Endothelial cell of umbilical vein (primary cell): ENCODE results near the gene CIB4. TPM values are rescaled to one million over a fixed set of nuclear protein-coding genes. Genes with fewer than 3 reads are reported as not detected.

Experiments used
- BruUV-seq: library from RNA; stranded (reverse); fragments of 400-500 nt; replicated peaks from 2 replicates; lab custom pipeline; 2021; lab: Mats Ljungman, UMichigan
- CTCF ChIA-PET: fragments of 300-600, 350-600 bp; sonication (Branson Sonifier 250); formaldehyde crosslinking; loops from one replicate; lab custom pipeline; 2021; ENCODE audit warnings: antibody characterized with exemption, inconsistent platforms; lab: Charles Lee
- POLR2A ChIA-PET: fragments of 300-600, 350-600 bp; sonication (Branson Sonifier 250); formaldehyde crosslinking; loops from one replicate; lab custom pipeline; 2021; ENCODE audit warnings: antibody characterized with exemption, inconsistent platforms; lab: Charles Lee
- DNase-seq: peaks from one replicate; pipeline ENCODE4 v3.0.0-alpha.2; 2011; ENCODE audit warnings: low read depth, low spot score
- FAIRE-seq: peaks from 2 replicates; lab custom pipeline; 2011; peaks lifted over from hg19 to GRCh38; lab: Jason Lieb, UNC
- H2AFZ ChIP-seq: 2 replicates; pipeline ENCODE4 v1.6.0; 2012; ENCODE audit warnings: low read depth, low read length, control low read depth, inconsistent platforms
- H3K27ac ChIP-seq: 2 replicates; pipeline ENCODE4 v1.5.1; 2011; ENCODE audit warnings: low read depth, mild to moderate bottlenecking, control low read depth, low read length, moderate library complexity; ENCODE audit not compliant: insufficient read depth
- H3K27me3 ChIP-seq, 2 experiments: 2 replicates each; pipeline versions ENCODE4 v1.6.0 to v1.6.1; 2011; ENCODE audit warnings: low read length in 2 of 2, mixed read lengths in 1 of 2; ENCODE audit not compliant: control insufficient read depth in 2 of 2, insufficient read depth in 2 of 2
- H3K36me3 ChIP-seq, 2 experiments: 2 replicates in 1 of 2; 3 replicates in 1 of 2; pipeline ENCODE4 v1.5.1; 2011; ENCODE audit warnings: low read length in 2 of 2, mild to moderate bottlenecking in 1 of 2, moderate library complexity in 1 of 2; ENCODE audit not compliant: control insufficient read depth in 2 of 2, insufficient read depth in 2 of 2; ENCODE audit errors: extremely low read depth in 1 of 2
- H3K4me1 ChIP-seq: 3 replicates; pipeline ENCODE4 v1.5.1; 2011; ENCODE audit warnings: mild to moderate bottlenecking, low read length; ENCODE audit not compliant: control insufficient read depth, insufficient read depth; ENCODE audit errors: extremely low read depth
- H3K4me2 ChIP-seq: 2 replicates; pipeline ENCODE4 v1.6.1; 2011; ENCODE audit warnings: low read length, control low read depth, mixed read lengths; ENCODE audit not compliant: insufficient read depth
- H3K4me3 ChIP-seq, 3 experiments: fragments of 200-600 bp in 1 of 3; sonication (generic), shearing (Covaris generic) in 1 of 3; replicated peaks in 1 of 3; 2 replicates each; pipeline ENCODE4 v1.5.1; 2011 to 2016; ENCODE audit warnings: control low read depth in 3 of 3, low read length in 3 of 3, mild to moderate bottlenecking in 2 of 3, inconsistent platforms in 1 of 3, low read depth in 1 of 3, moderate library complexity in 1 of 3; ENCODE audit not compliant: insufficient read depth in 1 of 3
- H3K79me2 ChIP-seq: 2 replicates; pipeline ENCODE4 v1.6.0; 2012; ENCODE audit warnings: low read length, inconsistent platforms; ENCODE audit not compliant: control insufficient read depth, insufficient read depth
- H3K9ac ChIP-seq: replicated peaks from 2 replicates; pipeline ENCODE3; 2011; ENCODE audit warnings: low read length, control low read depth; ENCODE audit not compliant: insufficient read depth; ENCODE audit errors: extremely low read depth
- H3K9me1 ChIP-seq: replicated peaks from 3 replicates; pipeline ENCODE4 v1.6.0; 2011; ENCODE audit warnings: mild to moderate bottlenecking, low read length; ENCODE audit not compliant: control insufficient read depth, insufficient read depth; ENCODE audit errors: extremely low read depth
- H3K9me3 ChIP-seq: replicated peaks from 2 replicates; pipeline ENCODE4 v1.5.1; 2012; ENCODE audit warnings: low read length, inconsistent platforms; ENCODE audit not compliant: control insufficient read depth, insufficient read depth
- H4K20me1 ChIP-seq: replicated peaks from 2 replicates; pipeline ENCODE3; 2011; ENCODE audit warnings: mild to moderate bottlenecking, low read length; ENCODE audit not compliant: control insufficient read depth, insufficient read depth; ENCODE audit errors: extremely low read depth
- EZH2 ChIP-seq: IDR thresholded peaks from 2 replicates; pipeline ENCODE4 v1.6.1; 2012; ENCODE audit warnings: borderline replicate concordance, low read depth, mild to moderate bottlenecking, moderate library complexity, low read length, inconsistent platforms; ENCODE audit not compliant: severe bottlenecking
- FOS ChIP-seq: IDR thresholded peaks from 2 replicates; pipeline ENCODE4 v1.6.1; 2011; ENCODE audit warnings: mild to moderate bottlenecking, low read length, moderate library complexity, borderline replicate concordance; ENCODE audit not compliant: insufficient read depth
- GATA2 ChIP-seq: IDR thresholded peaks from 2 replicates; pipeline ENCODE4 v1.7.0; 2011; ENCODE audit warnings: low read depth, mild to moderate bottlenecking, moderate library complexity, mixed read lengths, low read length; ENCODE audit not compliant: insufficient read length, insufficient read depth
- JUN ChIP-seq: IDR thresholded peaks from 2 replicates; pipeline ENCODE4 v1.6.1; 2011; ENCODE audit warnings: borderline replicate concordance, low read depth; ENCODE audit not compliant: insufficient read length, insufficient read depth
- MYC ChIP-seq: IDR thresholded peaks from one replicate; pipeline ENCODE4 v1.6.1; 2011; ENCODE audit warnings: mild to moderate bottlenecking, low read depth, low read length
- POLR2A ChIP-seq: IDR thresholded peaks from 2 replicates; pipeline ENCODE4 v1.6.1; 2012; ENCODE audit warnings: low read depth, mild to moderate bottlenecking, control low read depth, low read length
- POLR2AphosphoS5 ChIP-seq: IDR thresholded peaks from 2 replicates; pipeline ENCODE4 v1.6.1; 2012; ENCODE audit warnings: low read depth, mild to moderate bottlenecking, control low read depth, low read length, moderate library complexity; ENCODE audit not compliant: insufficient read depth
- dilution Hi-C: fragments of 300-500 bp; cut with MboI; formaldehyde crosslinking; loops from one replicate; pipeline ENCODE4 v1.15.0; 2019; ENCODE audit warnings: low sequenced_read_pairs; ENCODE audit not compliant: extremely low pct_ligation_motif_present
- intact Hi-C: fragments of 100-400 bp; cut with micrococcal nuclease; formaldehyde crosslinking; loops from one replicate; pipeline ENCODE4 v1.10.0; 2022
- polyA plus RNA-seq, 4 experiments: library from polyadenylated mRNA; depleted of rRNA in 3 of 4; stranded (reverse) in 3 of 4; unstranded in 1 of 4; fragments of >200 nt; gene quantifications; 2 replicates each; pipeline versions ENCODE4 v1.2.1 to v1.2.3, GENCODE V29; 2011 to 2012; ENCODE audit warnings: missing spikeins in 1 of 4
- total RNA-seq: library from RNA; stranded (reverse); gene quantifications from 2 replicates; pipeline ENCODE4 v1.2.3, GENCODE V29; 2021
- TF ChIP-seq, protein P1 (sequence below): IDR thresholded peaks from 2 replicates; pipeline ENCODE4 v1.6.1; 2011; ENCODE audit not compliant: insufficient read depth, insufficient read length
- TF ChIP-seq, protein P2 (sequence below), 2 donors: IDR thresholded peaks; 1 replicate in 1 of 2; 2 replicates in 1 of 2; pipeline ENCODE4 v1.5.1; 2011; ENCODE audit warnings: low read length in 2 of 2, mild to moderate bottlenecking in 2 of 2, moderate library complexity in 2 of 2, control low read depth in 1 of 2, inconsistent platforms in 1 of 2, low read depth in 1 of 2; ENCODE audit not compliant: insufficient read depth in 1 of 2; ENCODE audit errors: extremely low read depth in 1 of 2

CIB4 gene
- total and polyA plus RNA-seq, 2 donors (not counting 3 experiments of a cell fraction or from before 2014, with no cell fraction given) = not detected

- CTCF ChIA-PET = interaction anchor here (0.6 to 5.4 kb wide), 4 partner anchors 9 to 1005 kb away, joined by 3 to 32 read pairs (median 4); no protein-coding TSS in a partner anchor
- dilution Hi-C loops = no loop called here
Observed at GRCh38 chr2:26585966-26586365, 55.2 kb downstream of the CIB4 start.

GRCh38 chr2:26585100-26585499 is 56.1 kb downstream of the CIB4 start:
- Histone ChIP-seq H3K36me3 (no peaks in the 10 kb centered on the region), H3K9ac (no peak overlapping the region), H3K27me3 (peaks cover 5 to 11% of the 10 kb centered on the region in 2 experiments), H3K4me2 (no peak overlapping the region), H3K27ac (no peak overlapping the region), H3K4me3 (no peak overlapping the region), H3K4me1 (no peaks in the 10 kb centered on the region), H4K20me1 (no peaks in the 10 kb centered on the region), H3K79me2 (no peaks in the 10 kb centered on the region), H3K9me1 (no peaks in the 10 kb centered on the region), H3K9me3 (no peaks in the 10 kb centered on the region), H2AFZ (no peak overlapping the region)
- dilution Hi-C loops (no loop called here), intact Hi-C loops (no loop called here)
- TF ChIP-seq EZH2 (no peak), GATA2 (no peak), POLR2AphosphoS5 (no peak), FOS (no peak), POLR2A (no peak), MYC (no peak), JUN (no peak)
- TF ChIP-seq, protein P1, sequence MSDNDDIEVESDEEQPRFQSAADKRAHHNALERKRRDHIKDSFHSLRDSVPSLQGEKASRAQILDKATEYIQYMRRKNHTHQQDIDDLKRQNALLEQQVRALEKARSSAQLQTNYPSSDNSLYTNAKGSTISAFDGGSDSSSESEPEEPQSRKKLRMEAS = no peak
- TF ChIP-seq, protein P2, sequence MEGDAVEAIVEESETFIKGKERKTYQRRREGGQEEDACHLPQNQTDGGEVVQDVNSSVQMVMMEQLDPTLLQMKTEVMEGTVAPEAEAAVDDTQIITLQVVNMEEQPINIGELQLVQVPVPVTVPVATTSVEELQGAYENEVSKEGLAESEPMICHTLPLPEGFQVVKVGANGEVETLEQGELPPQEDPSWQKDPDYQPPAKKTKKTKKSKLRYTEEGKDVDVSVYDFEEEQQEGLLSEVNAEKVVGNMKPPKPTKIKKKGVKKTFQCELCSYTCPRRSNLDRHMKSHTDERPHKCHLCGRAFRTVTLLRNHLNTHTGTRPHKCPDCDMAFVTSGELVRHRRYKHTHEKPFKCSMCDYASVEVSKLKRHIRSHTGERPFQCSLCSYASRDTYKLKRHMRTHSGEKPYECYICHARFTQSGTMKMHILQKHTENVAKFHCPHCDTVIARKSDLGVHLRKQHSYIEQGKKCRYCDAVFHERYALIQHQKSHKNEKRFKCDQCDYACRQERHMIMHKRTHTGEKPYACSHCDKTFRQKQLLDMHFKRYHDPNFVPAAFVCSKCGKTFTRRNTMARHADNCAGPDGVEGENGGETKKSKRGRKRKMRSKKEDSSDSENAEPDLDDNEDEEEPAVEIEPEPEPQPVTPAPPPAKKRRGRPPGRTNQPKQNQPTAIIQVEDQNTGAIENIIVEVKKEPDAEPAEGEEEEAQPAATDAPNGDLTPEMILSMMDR (IDR thresholded peaks at IDR 0.05; ENCODE audit: extremely low read depth in 1 of 2, insufficient read depth in 1 of 2, low read depth in 1 of 2, low read length in 2 of 2) = no peak
- FAIRE-seq = no peak
- DNase-seq = no peak
- ChIA-PET POLR2A (no interaction called here), CTCF (interaction anchor here (0.6 to 1.1 kb wide), 3 partner anchors 13 to 47 kb away, joined by 3 to 5 read pairs (median 3); no protein-coding TSS in a partner anchor)
- BruUV-seq = no TSS peak

More at GRCh38 chr2:26585966-26586365, 55.2 kb downstream of the CIB4 start:
- no TSS peak for BruUV-seq
- no peak for FAIRE-seq
- H3K27ac ChIP-seq = no peak overlapping the region
- H3K4me3 ChIP-seq = no peak overlapping the region
- POLR2A ChIA-PET = no interaction called here
- H2AFZ ChIP-seq = no peak overlapping the region
- intact Hi-C loops = no loop called here
- H3K4me2 ChIP-seq = no peak overlapping the region
- no peak overlapping the region for H3K9ac ChIP-seq
- no peaks in the 10 kb centered on the region for H3K4me1 ChIP-seq
- no peak for DNase-seq
- H3K27me3 ChIP-seq = peaks cover 7 to 11% of the 10 kb centered on the region in 2 experiments
- no peaks in the 10 kb centered on the region for H3K9me1 ChIP-seq
- H4K20me1 ChIP-seq = no peaks in the 10 kb centered on the region
- no peaks in the 10 kb centered on the region for H3K79me2 ChIP-seq
- H3K9me3 ChIP-seq = no peaks in the 10 kb centered on the region
- no peak for TF ChIP-seq POLR2A
- TF ChIP-seq, protein P2 (IDR thresholded peaks at IDR 0.05; ENCODE audit: extremely low read depth in 1 of 2, insufficient read depth in 1 of 2, low read depth in 1 of 2, low read length in 2 of 2) = no peak
- TF ChIP-seq JUN = no peak
- no peak for TF ChIP-seq MYC
- TF ChIP-seq POLR2AphosphoS5 = no peak
- no peaks in the 10 kb centered on the region for H3K36me3 ChIP-seq
